B cell (primary cell): ENCODE data around the gene TMC3. TPM values are rescaled to one million over a fixed set of nuclear protein-coding genes. Genes with fewer than 3 reads are reported as not detected.

Experiments
- ATAC-seq: fragments of 200-7000 bp; cut with Tn5 transposase; one replicate; pipeline ENCODE4 v1.10.0; 2021; ENCODE audit warnings: low read depth, mild to moderate bottlenecking, moderate number of reproducible peaks, moderate library complexity
- CTCF ChIA-PET: fragments of 350-600 bp; sonication (Branson Sonifier 250); formaldehyde crosslinking; loops from one replicate; lab custom pipeline; 2021; ENCODE audit warnings: antibody characterized with exemption, inconsistent platforms; lab: Charles Lee
- POLR2A ChIA-PET: fragments of 350-600 bp; sonication (Branson Sonifier 250); formaldehyde crosslinking; loops from one replicate; lab custom pipeline; 2021; ENCODE audit warnings: antibody characterized with exemption; lab: Charles Lee
- DNase-seq: peaks from one replicate; pipeline ENCODE4 v3.0.0; 2013
- H2AFZ ChIP-seq: 2 replicates; pipeline ENCODE4 v1.6.1; 2012; ENCODE audit warnings: mild to moderate bottlenecking, low read depth, low read length; ENCODE audit not compliant: insufficient read depth, poor library complexity, severe bottlenecking
- H3K27ac ChIP-seq, 2 donors: 1 replicate in 1 of 2; 2 replicates in 1 of 2; pipeline ENCODE4 v1.5.1; 2012 to 2013; ENCODE audit warnings: low read length in 2 of 2, mild to moderate bottlenecking in 2 of 2, moderate library complexity in 1 of 2
- H3K27me3 ChIP-seq, 4 experiments: fragments of 200-600 bp in 1 of 4; sonication (generic) in 1 of 4; replicated peaks in 1 of 4; 1 replicate in 2 of 4; 2 replicates in 2 of 4; pipeline versions ENCODE4 v1.6.1 to v1.7.0; 2013 to 2016; ENCODE audit warnings: low read length in 3 of 4, mild to moderate bottlenecking in 2 of 4, mixed read lengths in 1 of 4, moderate library complexity in 1 of 4; ENCODE audit not compliant: insufficient read depth in 4 of 4, control insufficient read depth in 3 of 4; ENCODE audit errors: control extremely low read depth in 1 of 4
- H3K36me3 ChIP-seq, 2 experiments: replicated peaks in 1 of 2; 1 replicate in 1 of 2; 2 replicates in 1 of 2; pipeline versions ENCODE4 v1.6.1 to v1.7.1; 2013; ENCODE audit warnings: low read length in 1 of 2; ENCODE audit not compliant: insufficient read depth in 2 of 2, control insufficient read depth in 1 of 2; ENCODE audit errors: control extremely low read depth in 1 of 2, extremely low read depth in 1 of 2
- H3K4me1 ChIP-seq, 2 donors: fragments of 200-600 bp in 1 of 2; sonication (generic) in 1 of 2; 1 replicate in 1 of 2; 2 replicates in 1 of 2; pipeline versions ENCODE4 v1.5.1 to v1.6.1; 2013 to 2017; ENCODE audit warnings: low read length in 2 of 2; ENCODE audit not compliant: control insufficient read depth in 2 of 2, insufficient read depth in 2 of 2
- H3K4me2 ChIP-seq: replicated peaks from 2 replicates; pipeline ENCODE3; 2012; ENCODE audit warnings: mild to moderate bottlenecking, low read depth, low read length; ENCODE audit not compliant: poor library complexity, severe bottlenecking
- H3K4me3 ChIP-seq, 5 experiments: fragments of 200-600 bp in 1 of 5; sonication (generic) in 1 of 5; 1 replicate in 3 of 5; 2 replicates in 2 of 5; pipeline versions ENCODE4 v1.5.1 to v1.7.0; 2011 to 2016; ENCODE audit warnings: low read length in 4 of 5, mild to moderate bottlenecking in 4 of 5, low read depth in 2 of 5, control low read depth in 1 of 5, moderate library complexity in 1 of 5; ENCODE audit not compliant: insufficient read depth in 1 of 5; ENCODE audit errors: control extremely low read depth in 1 of 5, extremely low read depth in 1 of 5
- H3K79me2 ChIP-seq: fragments of 200-600 bp; sonication (generic); one replicate; pipeline ENCODE4 v1.6.0; 2016; ENCODE audit warnings: low read length; ENCODE audit not compliant: control insufficient read depth, insufficient read depth
- H3K9ac ChIP-seq: fragments of 200-600 bp; sonication (generic); 2 replicates; pipeline ENCODE4 v1.6.1; 2017; ENCODE audit warnings: mild to moderate bottlenecking, low read length, moderate library complexity
- H3K9me3 ChIP-seq, 3 donors: one replicate each; pipeline versions ENCODE4 v1.6.1 to v1.7.1; 2013; ENCODE audit warnings: low read length in 2 of 3; ENCODE audit not compliant: control insufficient read depth in 2 of 3, insufficient read depth in 1 of 3; ENCODE audit errors: control extremely low read depth in 1 of 3
- H4K20me1 ChIP-seq: 2 replicates; pipeline ENCODE4 v1.6.0; 2012; ENCODE audit warnings: mild to moderate bottlenecking, low read length; ENCODE audit not compliant: insufficient read depth, control insufficient read depth, poor library complexity, severe bottlenecking
- H3K27ac Mint-ChIP-seq: one replicate; pipeline ENCODE4 v1.8.0; 2021; ENCODE audit warnings: mixed read lengths
- H3K27me3 Mint-ChIP-seq: one replicate; pipeline ENCODE4 v1.8.0; 2021; ENCODE audit warnings: mixed read lengths
- H3K4me1 Mint-ChIP-seq: one replicate; pipeline ENCODE4 v1.8.0; 2021; ENCODE audit warnings: mixed read lengths
- H3K4me3 Mint-ChIP-seq: one replicate; pipeline ENCODE4 v1.8.0; 2021; ENCODE audit warnings: mixed read lengths
- H3K9me3 Mint-ChIP-seq: one replicate; pipeline ENCODE4 v1.8.0; 2022; ENCODE audit warnings: mixed read lengths; ENCODE audit not compliant: insufficient read depth
- EZH2 ChIP-seq: IDR thresholded peaks from 2 replicates; pipeline ENCODE4 v1.6.1; 2012; ENCODE audit warnings: borderline replicate concordance, low read depth, mild to moderate bottlenecking, moderate library complexity, low read length; ENCODE audit not compliant: insufficient read depth, poor library complexity, severe bottlenecking
- WGBS: methylation state at CpG from one replicate; pipeline ENCODE4 v1.1.5; 2013; ENCODE audit warnings: missing lambda C conversion rate; ENCODE audit not compliant: insufficient coverage; 5-methylcytosine and 5-hydroxymethylcytosine counted together
- intact Hi-C: fragments of 100-400 bp; cut with micrococcal nuclease; formaldehyde crosslinking; loops from one replicate; pipeline ENCODE4 v1.10.0; 2022
- polyA plus RNA-seq: library from polyadenylated mRNA; depleted of rRNA; stranded (reverse); fragments of >200 nt; gene quantifications from 2 replicates; pipeline ENCODE4 v1.2.3, GENCODE V29; 2012
- total RNA-seq, 2 donors: library from RNA; stranded (reverse); fragments of 120-200 nt in 1 of 2; gene quantifications; 1 replicate in 1 of 2; 2 replicates in 1 of 2; pipeline versions ENCODE4 v1.2.3 to v1.2.4, GENCODE V29; 2013 to 2022
- TF ChIP-seq, protein P1 (sequence below): fragments of 200-600 bp; IDR thresholded peaks from one replicate; pipeline ENCODE4 v1.8.0; 2022; ENCODE audit warnings: antibody characterized with exemption, mild to moderate bottlenecking

Gene TMC3
- total and polyA plus RNA-seq, 2 donors (not counting 1 experiment from before 2014, with no cell fraction given) = not detected

DNA sequence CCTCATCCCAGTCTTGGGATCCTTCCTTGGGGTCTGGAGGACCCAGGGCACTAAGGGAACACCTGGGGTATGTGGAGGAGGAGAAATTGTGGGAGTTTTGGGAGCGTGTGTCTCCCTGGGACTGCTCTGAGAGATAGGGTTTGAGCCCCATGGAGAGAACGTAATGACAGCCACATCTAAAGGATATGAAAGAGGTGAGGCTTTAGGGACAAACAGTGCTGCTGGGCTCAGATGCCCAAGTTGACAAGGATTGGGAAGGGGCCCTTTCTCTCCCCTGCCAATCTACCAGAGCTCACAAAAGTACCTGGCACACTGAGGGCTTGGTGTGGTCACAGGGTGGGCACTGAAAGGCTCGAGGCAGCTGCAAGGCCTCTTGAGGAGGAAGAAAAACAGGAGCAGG, 36.8 kb downstream of the TMC3 start:
- H3K4me3 ChIP-seq = no peak overlapping the region
- no peak overlapping the region for H3K9ac ChIP-seq
- no peak overlapping the region for H3K27ac Mint-ChIP-seq
- H3K27me3 ChIP-seq = no peaks in the 10 kb centered on the region
- DNase-seq = no peak
- no peak overlapping the region for H3K27ac ChIP-seq
- no peak for ATAC-seq
- CTCF ChIA-PET = interaction anchor here (0.6 to 20.0 kb wide), 20 partner anchors 10 to 184 kb away, joined by 3 to 306 read pairs (median 5); no protein-coding TSS in a partner anchor
- 92% methylated on average over 3 of the region's 3 CpGs for WGBS
- POLR2A ChIA-PET = no interaction called here
- H4K20me1 ChIP-seq = no peaks in the 10 kb centered on the region
- H3K36me3 ChIP-seq = no peaks in the 10 kb centered on the region
- intact Hi-C loops = loop anchor here (2.0 kb wide), 1 partner anchor 182 kb away; no protein-coding TSS in a partner anchor
- no peaks in the 10 kb centered on the region for H3K4me1 ChIP-seq
- no peak overlapping the region for H2AFZ ChIP-seq
- H3K27me3 Mint-ChIP-seq = no peaks in the 10 kb centered on the region
- H3K4me3 Mint-ChIP-seq = no peak overlapping the region
- H3K4me1 Mint-ChIP-seq = peaks cover 7% of the 10 kb centered on the region
- no peaks in the 10 kb centered on the region for H3K79me2 ChIP-seq
- no peaks in the 10 kb centered on the region for H3K9me3 ChIP-seq
- H3K4me2 ChIP-seq = no peak overlapping the region
- no peak for TF ChIP-seq EZH2
- TF ChIP-seq, protein P1, sequence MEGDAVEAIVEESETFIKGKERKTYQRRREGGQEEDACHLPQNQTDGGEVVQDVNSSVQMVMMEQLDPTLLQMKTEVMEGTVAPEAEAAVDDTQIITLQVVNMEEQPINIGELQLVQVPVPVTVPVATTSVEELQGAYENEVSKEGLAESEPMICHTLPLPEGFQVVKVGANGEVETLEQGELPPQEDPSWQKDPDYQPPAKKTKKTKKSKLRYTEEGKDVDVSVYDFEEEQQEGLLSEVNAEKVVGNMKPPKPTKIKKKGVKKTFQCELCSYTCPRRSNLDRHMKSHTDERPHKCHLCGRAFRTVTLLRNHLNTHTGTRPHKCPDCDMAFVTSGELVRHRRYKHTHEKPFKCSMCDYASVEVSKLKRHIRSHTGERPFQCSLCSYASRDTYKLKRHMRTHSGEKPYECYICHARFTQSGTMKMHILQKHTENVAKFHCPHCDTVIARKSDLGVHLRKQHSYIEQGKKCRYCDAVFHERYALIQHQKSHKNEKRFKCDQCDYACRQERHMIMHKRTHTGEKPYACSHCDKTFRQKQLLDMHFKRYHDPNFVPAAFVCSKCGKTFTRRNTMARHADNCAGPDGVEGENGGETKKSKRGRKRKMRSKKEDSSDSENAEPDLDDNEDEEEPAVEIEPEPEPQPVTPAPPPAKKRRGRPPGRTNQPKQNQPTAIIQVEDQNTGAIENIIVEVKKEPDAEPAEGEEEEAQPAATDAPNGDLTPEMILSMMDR = no peak
- no peaks in the 10 kb centered on the region for H3K9me3 Mint-ChIP-seq

DNA sequence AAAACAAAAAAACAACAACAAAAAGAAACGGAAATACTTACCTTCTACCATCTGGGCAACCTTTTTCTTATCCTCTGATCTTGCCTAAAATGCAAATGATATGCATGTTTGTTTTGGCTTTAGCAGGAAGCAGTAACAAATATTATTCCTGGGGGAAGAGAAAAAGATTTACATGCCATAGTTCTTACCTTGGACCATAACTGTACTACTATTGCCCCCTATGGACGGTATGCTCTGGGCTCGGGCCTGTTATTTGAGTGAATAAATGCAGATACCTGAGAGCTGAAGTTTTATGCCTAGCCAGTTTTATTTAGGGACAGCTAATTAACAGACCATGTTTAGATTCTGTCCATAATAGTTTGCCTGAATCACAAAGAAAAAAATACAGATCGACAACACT, 37.4 kb downstream of the TMC3 start:
- H3K27ac Mint-ChIP-seq = no peak overlapping the region
- H3K4me3 ChIP-seq = no peak overlapping the region
- no peak overlapping the region for H3K4me3 Mint-ChIP-seq
- DNase-seq (peak; percentile 65), ATAC-seq (peak; percentile 57)
- H3K4me2 ChIP-seq = no peak overlapping the region
- no CpG with 5 or more reads among the region's 4 CpGs for WGBS
- no peaks in the 10 kb centered on the region for H3K79me2 ChIP-seq
- H3K4me1 ChIP-seq = no peaks in the 10 kb centered on the region
- ChIA-PET CTCF (interaction anchor here (0.6 to 20.0 kb wide), 18 partner anchors 10 to 183 kb away, joined by 3 to 306 read pairs (median 5); no protein-coding TSS in a partner anchor), POLR2A (no interaction called here)
- no peaks in the 10 kb centered on the region for H3K9me3 Mint-ChIP-seq
- no peak overlapping the region for H2AFZ ChIP-seq
- no peak for TF ChIP-seq EZH2
- TF ChIP-seq, protein P1 = peak; percentile 51
- H3K9me3 ChIP-seq = no peaks in the 10 kb centered on the region
- no peaks in the 10 kb centered on the region for H3K36me3 ChIP-seq
- no peaks in the 10 kb centered on the region for H3K27me3 Mint-ChIP-seq
- no peaks in the 10 kb centered on the region for H4K20me1 ChIP-seq
- intact Hi-C loops = loop anchor here (1.0 to 2.0 kb wide), 3 partner anchors 61 to 230 kb away; no protein-coding TSS in a partner anchor
- no peaks in the 10 kb centered on the region for H3K27me3 ChIP-seq
- H3K4me1 Mint-ChIP-seq = peaks cover 7% of the 10 kb centered on the region
- no peak overlapping the region for H3K9ac ChIP-seq
- no peak overlapping the region for H3K27ac ChIP-seq
